B cell (primary cell): Measurements from ENCODE around the gene ZFR2.

Experiments used
- EZH2 ChIP-seq: IDR thresholded peaks from 2 replicates; pipeline ENCODE4 v1.6.1; 2012; ENCODE audit warnings: borderline replicate concordance, low read depth, mild to moderate bottlenecking, moderate library complexity, low read length; ENCODE audit not compliant: insufficient read depth, poor library complexity, severe bottlenecking
- TF ChIP-seq, protein P1 (sequence below): fragments of 200-600 bp; IDR thresholded peaks from one replicate; pipeline ENCODE4 v1.8.0; 2022; ENCODE audit warnings: antibody characterized with exemption, mild to moderate bottlenecking

DNA sequence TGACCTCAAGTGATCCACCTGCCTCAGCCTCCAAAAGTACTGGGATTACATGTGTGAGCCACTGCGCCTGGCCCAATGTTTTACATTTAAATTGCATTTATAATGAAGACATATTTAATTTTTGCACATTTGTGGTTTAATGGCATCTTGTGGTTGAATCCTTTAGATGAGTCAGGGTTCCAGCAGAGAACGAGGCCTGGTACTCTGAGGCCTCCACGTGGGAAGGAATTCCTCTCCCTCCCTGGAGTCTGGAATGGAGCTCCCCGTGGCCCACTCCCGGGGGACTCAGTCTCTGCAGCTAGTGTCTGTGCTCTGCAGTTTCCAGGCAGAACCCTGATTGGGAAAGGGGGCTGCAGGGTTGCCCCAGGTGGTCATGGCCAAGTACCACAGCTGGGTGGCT is 24.2 kb downstream of the ZFR2 start:
- TF ChIP-seq, protein P1, sequence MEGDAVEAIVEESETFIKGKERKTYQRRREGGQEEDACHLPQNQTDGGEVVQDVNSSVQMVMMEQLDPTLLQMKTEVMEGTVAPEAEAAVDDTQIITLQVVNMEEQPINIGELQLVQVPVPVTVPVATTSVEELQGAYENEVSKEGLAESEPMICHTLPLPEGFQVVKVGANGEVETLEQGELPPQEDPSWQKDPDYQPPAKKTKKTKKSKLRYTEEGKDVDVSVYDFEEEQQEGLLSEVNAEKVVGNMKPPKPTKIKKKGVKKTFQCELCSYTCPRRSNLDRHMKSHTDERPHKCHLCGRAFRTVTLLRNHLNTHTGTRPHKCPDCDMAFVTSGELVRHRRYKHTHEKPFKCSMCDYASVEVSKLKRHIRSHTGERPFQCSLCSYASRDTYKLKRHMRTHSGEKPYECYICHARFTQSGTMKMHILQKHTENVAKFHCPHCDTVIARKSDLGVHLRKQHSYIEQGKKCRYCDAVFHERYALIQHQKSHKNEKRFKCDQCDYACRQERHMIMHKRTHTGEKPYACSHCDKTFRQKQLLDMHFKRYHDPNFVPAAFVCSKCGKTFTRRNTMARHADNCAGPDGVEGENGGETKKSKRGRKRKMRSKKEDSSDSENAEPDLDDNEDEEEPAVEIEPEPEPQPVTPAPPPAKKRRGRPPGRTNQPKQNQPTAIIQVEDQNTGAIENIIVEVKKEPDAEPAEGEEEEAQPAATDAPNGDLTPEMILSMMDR, result no peak
- TF ChIP-seq EZH2, result no peak
